RWPE1 (cell line): ENCODE results near the gene TMF1.
A peak's percentile ranks its signal among the peaks of the same experiment; 100 is the strongest.

Experiments used
- CTCF ChIA-PET: fragments of 350-600 bp; sonication (Branson Sonifier 250); formaldehyde crosslinking; extraction: SDS; loops from one replicate; lab custom pipeline; 2021; lab: Yijun Ruan, JAX
- POLR2A ChIA-PET: fragments of 400-600 bp; formaldehyde crosslinking; extraction: SDS; loops from one replicate; lab custom pipeline; 2020; ENCODE audit warnings: antibody characterized with exemption; ENCODE audit not compliant: low non-redundant PET; lab: Yijun Ruan, JAX
- DNase-seq: peaks from one replicate; pipeline ENCODE4 v3.0.0; 2012; ENCODE audit warnings: low spot score
- H3K27ac ChIP-seq: fragments of 450-650 bp; 2 replicates; pipeline ENCODE4 v1.5.1; 2017
- TF ChIP-seq, protein P1 (sequence below): fragments of 450-650 bp; conservative IDR thresholded peaks from 2 replicates; pipeline ENCODE4 v1.5.1; 2017; ENCODE audit warnings: low read depth, mild to moderate bottlenecking

Gene TMF1

DNA sequence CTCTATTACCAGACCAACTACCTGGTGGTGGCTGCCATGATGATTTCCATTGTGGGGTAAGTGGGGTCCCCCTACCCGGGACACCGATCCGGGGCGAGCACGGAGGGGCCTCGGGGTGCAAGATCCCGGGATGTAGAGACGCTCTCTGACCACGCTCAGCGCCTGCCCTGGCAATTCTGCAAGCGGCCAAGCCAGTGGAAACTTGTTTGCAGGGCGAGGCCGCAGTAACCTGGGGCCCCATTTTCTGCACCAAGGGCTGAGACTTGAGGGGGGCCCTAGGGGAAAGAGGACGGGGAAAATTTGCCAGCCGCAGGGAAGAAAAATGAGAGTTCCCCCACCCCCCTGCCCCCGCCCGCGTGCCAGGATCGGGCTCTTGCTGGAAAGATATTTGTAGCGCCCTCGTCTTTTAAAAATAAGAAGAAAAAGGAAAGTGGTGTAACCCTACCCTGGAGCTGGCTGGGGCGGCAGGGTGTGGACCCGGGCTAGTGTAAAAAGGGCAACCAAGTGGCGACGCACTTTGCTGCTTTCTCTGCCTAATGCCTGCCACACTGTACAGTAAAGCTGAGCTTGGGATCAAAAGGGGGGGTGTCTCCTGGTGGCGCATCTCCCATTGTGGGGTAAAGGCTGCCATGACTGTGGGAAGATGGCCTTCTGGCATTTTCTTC is 33.2 kb upstream of the TMF1 start:
- ChIA-PET POLR2A (interaction anchor here (0.5 kb wide), 1 partner anchor 46 kb away, joined by 3 read pairs; no protein-coding TSS in a partner anchor), CTCF (interaction anchor here (0.5 kb wide), 1 partner anchor 78 kb away, joined by 4 read pairs; no protein-coding TSS in a partner anchor)
- H3K27ac ChIP-seq = peak overlapping the region; percentile 99
- TF ChIP-seq, protein P1, sequence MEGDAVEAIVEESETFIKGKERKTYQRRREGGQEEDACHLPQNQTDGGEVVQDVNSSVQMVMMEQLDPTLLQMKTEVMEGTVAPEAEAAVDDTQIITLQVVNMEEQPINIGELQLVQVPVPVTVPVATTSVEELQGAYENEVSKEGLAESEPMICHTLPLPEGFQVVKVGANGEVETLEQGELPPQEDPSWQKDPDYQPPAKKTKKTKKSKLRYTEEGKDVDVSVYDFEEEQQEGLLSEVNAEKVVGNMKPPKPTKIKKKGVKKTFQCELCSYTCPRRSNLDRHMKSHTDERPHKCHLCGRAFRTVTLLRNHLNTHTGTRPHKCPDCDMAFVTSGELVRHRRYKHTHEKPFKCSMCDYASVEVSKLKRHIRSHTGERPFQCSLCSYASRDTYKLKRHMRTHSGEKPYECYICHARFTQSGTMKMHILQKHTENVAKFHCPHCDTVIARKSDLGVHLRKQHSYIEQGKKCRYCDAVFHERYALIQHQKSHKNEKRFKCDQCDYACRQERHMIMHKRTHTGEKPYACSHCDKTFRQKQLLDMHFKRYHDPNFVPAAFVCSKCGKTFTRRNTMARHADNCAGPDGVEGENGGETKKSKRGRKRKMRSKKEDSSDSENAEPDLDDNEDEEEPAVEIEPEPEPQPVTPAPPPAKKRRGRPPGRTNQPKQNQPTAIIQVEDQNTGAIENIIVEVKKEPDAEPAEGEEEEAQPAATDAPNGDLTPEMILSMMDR = no peak
- DNase-seq = peak; percentile 13

DNA sequence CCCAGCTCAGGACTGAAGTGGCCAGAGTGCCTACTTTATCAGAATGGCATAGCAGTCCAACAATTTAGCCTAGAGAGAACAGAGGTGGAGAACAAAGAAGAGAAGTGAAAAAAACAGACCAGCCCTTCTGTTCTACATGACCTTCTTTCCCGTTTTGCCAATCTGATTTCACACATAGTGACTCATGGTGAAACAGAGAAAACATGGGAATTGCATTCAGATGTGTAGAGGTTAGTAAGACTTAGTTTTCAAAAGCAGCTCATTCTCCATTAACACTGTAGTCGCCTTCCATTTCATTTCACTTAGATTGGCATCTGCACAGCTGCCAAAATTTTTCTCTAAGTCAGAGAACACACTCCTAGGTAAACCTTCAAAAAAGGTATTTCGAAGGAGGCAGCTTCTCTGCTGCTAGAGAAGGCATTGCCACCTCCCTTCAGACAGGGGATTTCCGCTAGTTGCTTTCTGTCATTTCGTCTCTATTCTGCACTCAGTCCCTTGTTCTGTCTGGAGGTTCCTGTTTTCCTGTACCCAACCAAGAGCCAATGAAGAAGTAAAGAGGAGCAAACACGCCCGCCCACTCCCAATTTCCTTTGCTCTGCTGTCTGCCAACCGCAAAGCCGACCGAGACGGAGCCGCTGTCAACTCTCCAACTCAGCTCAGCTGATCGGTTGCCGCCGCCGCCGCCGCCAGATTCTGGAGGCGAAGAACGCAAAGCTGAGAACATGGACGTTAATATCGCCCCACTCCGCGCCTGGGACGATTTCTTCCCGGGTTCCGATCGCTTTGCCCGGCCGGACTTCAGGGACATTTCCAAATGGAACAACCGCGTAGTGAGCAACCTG is 32.4 kb upstream of the TMF1 start, which contains the start of gene ARL6IP5:
Gene ARL6IP5, plus strand, starts transcription at position 612 of the 842 bp plus-strand sequence. Its CDS starts 111 bp downstream, at position 723.
- TF ChIP-seq, protein P1 = no peak
- peak; percentile 60 for DNase-seq
- POLR2A ChIA-PET = interaction anchor here (0.5 kb wide), 1 partner anchor 47 kb away, joined by 3 read pairs; no protein-coding TSS in a partner anchor
- CTCF ChIA-PET = no interaction called here
- peak within 1 kb of the TSS; percentile 99 for H3K27ac ChIP-seq

DNA sequence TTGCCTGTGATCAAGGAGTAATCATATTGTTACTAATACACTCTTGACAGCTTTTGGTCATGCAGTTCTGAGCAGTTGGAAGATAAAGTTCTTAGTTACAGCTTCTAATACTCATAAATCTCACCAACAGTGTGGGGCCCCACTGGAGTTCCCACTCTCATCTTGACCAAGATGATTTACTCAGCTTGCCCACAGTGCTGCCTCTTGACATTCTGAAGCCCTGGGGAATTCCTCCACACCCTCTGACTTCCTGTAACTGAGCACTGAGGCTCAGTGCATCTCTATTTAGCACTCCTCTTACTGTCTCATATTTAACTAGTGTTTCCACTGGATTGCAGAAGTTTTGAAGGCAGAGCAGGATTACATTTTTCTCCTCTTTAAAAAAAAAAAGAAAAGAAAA is 30.7 kb upstream of the TMF1 start:
- POLR2A ChIA-PET = no interaction called here
- DNase-seq = peak; percentile 8
- TF ChIP-seq, protein P1 = no peak
- H3K27ac ChIP-seq = no peak overlapping the region
- CTCF ChIA-PET = no interaction called here

DNA sequence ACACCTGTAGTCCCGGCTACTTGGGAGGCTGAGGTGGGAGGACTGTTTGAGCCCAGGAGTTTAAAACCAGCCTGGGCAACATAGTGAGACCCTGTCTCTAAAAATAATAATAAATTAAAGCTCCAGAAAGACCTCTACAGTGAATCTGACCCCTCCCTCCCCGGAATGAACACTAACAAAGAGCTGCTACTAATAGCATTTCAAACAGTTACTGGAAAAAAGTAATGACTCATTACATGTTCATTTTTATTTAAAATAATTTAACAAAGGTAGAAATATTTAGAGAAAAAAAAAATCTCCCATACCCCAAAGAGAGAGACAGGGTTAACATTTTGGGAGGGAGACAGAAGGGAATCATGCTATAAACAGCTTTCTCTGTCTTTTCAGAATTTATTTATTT is 30.2 kb upstream of the TMF1 start:
- TF ChIP-seq, protein P1 = no peak
- DNase-seq = no peak
- peak overlapping the region; percentile 56 for H3K27ac ChIP-seq
- CTCF ChIA-PET = no interaction called here
- POLR2A ChIA-PET = no interaction called here

DNA sequence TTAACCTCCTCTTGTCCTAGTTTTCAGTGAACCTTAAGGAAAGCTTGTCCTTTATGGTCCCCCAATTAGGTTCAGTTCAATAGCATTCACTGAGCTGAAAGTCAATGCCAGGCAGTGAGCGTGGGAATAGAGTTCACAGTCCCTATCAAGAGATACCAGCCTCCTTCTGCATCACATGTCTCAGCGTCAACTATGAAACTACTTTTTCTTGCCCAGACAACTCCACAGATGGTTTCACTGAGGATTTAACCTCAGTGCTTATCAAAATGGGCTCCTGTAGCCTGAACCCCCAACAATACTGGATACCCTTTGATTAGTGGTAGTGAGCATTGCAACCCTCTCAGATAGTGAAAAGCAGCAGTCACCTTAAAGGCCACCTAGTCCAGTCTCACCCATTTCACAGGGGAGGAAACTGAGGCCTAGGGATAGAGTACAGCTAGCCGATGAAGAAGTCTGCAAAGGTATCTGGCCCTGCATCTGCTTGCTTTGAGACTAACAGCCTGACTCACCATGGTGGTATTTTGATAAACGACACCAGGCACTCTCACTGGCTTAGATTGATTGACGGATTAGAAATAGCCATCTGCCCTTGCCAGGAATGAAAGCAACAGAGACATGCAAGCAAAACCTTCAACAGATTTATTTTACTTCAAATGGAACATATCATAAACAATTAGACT is 29.6 kb upstream of the TMF1 start:
- TF ChIP-seq, protein P1 = no peak
- ChIA-PET POLR2A (no interaction called here), CTCF (no interaction called here)
- peak; percentile 39 for DNase-seq
- peak overlapping the region; percentile 56 for H3K27ac ChIP-seq

DNA sequence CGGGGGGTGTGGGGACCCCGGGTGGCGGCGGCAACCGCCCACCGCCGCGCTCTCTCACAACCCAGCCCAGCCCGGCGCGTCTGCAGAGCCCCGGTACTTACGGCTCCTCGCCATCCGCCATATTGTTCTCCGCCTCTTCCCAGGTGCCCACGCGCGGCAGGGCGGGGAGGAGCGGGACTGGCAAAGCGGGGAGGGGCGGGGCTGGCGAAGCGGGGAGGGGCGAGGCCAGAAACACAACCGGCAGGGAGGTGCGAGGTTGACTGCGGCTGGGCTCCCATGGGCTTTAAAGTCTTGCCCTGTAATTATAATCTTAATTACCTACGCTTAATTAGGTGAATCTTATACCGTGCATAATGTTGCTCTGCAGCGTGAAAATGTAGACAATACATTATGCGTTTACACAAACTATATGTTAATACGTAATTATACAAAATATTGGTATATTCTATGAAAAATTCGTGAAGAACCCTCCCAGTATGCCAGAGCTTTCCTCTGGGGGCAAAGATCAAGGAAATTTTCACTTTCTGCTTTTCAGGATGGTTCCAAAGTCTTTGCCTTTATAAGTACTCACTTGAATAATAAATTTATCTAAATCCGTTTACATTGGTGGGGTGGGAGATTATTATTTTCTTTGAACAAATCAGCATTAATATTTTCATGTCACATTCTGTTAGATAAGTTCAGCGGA is 28.2 kb upstream of the TMF1 start, which contains the start of gene UBA3:
Gene UBA3, minus strand, starts transcription at position 133 of the 688 bp plus-strand sequence. Its CDS starts 12 bp downstream, at position 121.
- TF ChIP-seq, protein P1 = no peak
- DNase-seq = peak; percentile 75
- CTCF ChIA-PET = no interaction called here
- POLR2A ChIA-PET = no interaction called here
- H3K27ac ChIP-seq = peak within 1 kb of the TSS; percentile 81
